Astrocyte (in vitro differentiated cells and primary cell): ENCODE results near the gene TTC23. TPM values are rescaled to one million over a fixed set of nuclear protein-coding genes. Genes with fewer than 3 reads are reported as not detected.

ENCODE experiments used
- DNase-seq: peaks from one replicate; pipeline ENCODE4 v3.0.0-alpha.2; 2010; ENCODE audit warnings: low read depth
- FAIRE-seq: peaks from 2 replicates; lab custom pipeline; 2011; peaks lifted over from hg19 to GRCh38; lab: Jason Lieb, UNC
- H2AFZ ChIP-seq: 2 replicates; pipeline ENCODE4 v1.6.0; 2012; ENCODE audit warnings: low read depth, low read length, inconsistent platforms
- H3K27ac ChIP-seq: 2 replicates; pipeline ENCODE4 v1.5.1; 2011; ENCODE audit warnings: low read depth, low read length, inconsistent platforms
- H3K27me3 ChIP-seq: 2 replicates; pipeline ENCODE4 v1.6.0; 2011; ENCODE audit warnings: low read length, inconsistent platforms; ENCODE audit not compliant: insufficient read depth
- H3K36me3 ChIP-seq: 2 replicates; pipeline ENCODE4 v1.5.1; 2011; ENCODE audit warnings: low read length, inconsistent platforms; ENCODE audit not compliant: insufficient read depth
- H3K4me1 ChIP-seq: 2 replicates; pipeline ENCODE4 v1.5.1; 2011; ENCODE audit warnings: low read length, inconsistent platforms; ENCODE audit not compliant: insufficient read depth
- H3K4me2 ChIP-seq: 2 replicates; pipeline ENCODE4 v1.6.0; 2012; ENCODE audit warnings: low read length, inconsistent platforms
- H3K4me3 ChIP-seq: 2 replicates; pipeline ENCODE4 v1.5.1; 2011; ENCODE audit warnings: low read depth, mild to moderate bottlenecking, low read length, inconsistent platforms; ENCODE audit not compliant: insufficient read depth
- H3K79me2 ChIP-seq: 2 replicates; pipeline ENCODE4 v1.6.0; 2012; ENCODE audit warnings: mild to moderate bottlenecking, low read length, inconsistent platforms; ENCODE audit not compliant: insufficient read depth
- H3K9ac ChIP-seq: 2 replicates; pipeline ENCODE4 v1.6.0; 2012; ENCODE audit warnings: mild to moderate bottlenecking, low read length, inconsistent platforms
- H3K9me3 ChIP-seq: 2 replicates; pipeline ENCODE4 v1.5.1; 2012; ENCODE audit warnings: low read depth, mild to moderate bottlenecking, low read length, inconsistent platforms; ENCODE audit not compliant: insufficient read depth
- H4K20me1 ChIP-seq: 2 replicates; pipeline ENCODE4 v1.6.0; 2012; ENCODE audit warnings: low read length, inconsistent platforms; ENCODE audit not compliant: insufficient read depth
- H3K27ac Mint-ChIP-seq: one replicate; pipeline ENCODE4 v1.8.0; 2021; ENCODE audit warnings: mild to moderate bottlenecking, mixed read lengths; ENCODE audit not compliant: unreplicated experiment
- H3K27me3 Mint-ChIP-seq: one replicate; pipeline ENCODE4 v1.8.0; 2021; ENCODE audit warnings: low read depth, mixed read lengths; ENCODE audit not compliant: unreplicated experiment
- H3K36me3 Mint-ChIP-seq: one replicate; pipeline ENCODE4 v1.8.0; 2021; ENCODE audit warnings: low read depth, mixed read lengths; ENCODE audit not compliant: unreplicated experiment
- H3K4me1 Mint-ChIP-seq: one replicate; pipeline ENCODE4 v1.8.0; 2021; ENCODE audit warnings: low read depth, mixed read lengths; ENCODE audit not compliant: unreplicated experiment
- H3K4me3 Mint-ChIP-seq: one replicate; pipeline ENCODE4 v1.8.0; 2021; ENCODE audit warnings: mild to moderate bottlenecking, moderate library complexity, mixed read lengths; ENCODE audit not compliant: unreplicated experiment
- H3K9me3 Mint-ChIP-seq: one replicate; pipeline ENCODE4 v1.8.0; 2021; ENCODE audit warnings: mild to moderate bottlenecking, mixed read lengths; ENCODE audit not compliant: unreplicated experiment
- CTCF ChIP-seq: IDR thresholded peaks from 2 replicates; pipeline ENCODE4 v1.5.1; 2011; ENCODE audit warnings: low read depth, mild to moderate bottlenecking, inconsistent platforms, low read length, moderate library complexity; ENCODE audit not compliant: insufficient read depth
- EZH2 ChIP-seq: IDR thresholded peaks from 2 replicates; pipeline ENCODE4 v1.6.1; 2012; ENCODE audit warnings: mild to moderate bottlenecking, low read length, inconsistent platforms; ENCODE audit not compliant: insufficient read depth
- total RNA-seq: library from RNA; stranded (reverse); gene quantifications from 2 replicates; pipeline ENCODE4 v1.2.1, GENCODE V29; 2021

TTC23 gene
- total RNA-seq, 1 donor from 2014 or later: 20.2 TPM

- Histone ChIP-seq H3K4me2 (no peak overlapping the region), H3K9ac (no peak overlapping the region), H2AFZ (no peak overlapping the region), H3K36me3 (peaks cover 2% of the 10 kb centered on the region), H4K20me1 (peaks cover 16% of the 10 kb centered on the region), H3K79me2 (no peaks in the 10 kb centered on the region), H3K4me1 (peaks cover 8% of the 10 kb centered on the region), H3K4me3 (no peak overlapping the region), H3K27me3 (no peaks in the 10 kb centered on the region), H3K27ac (no peak overlapping the region), H3K9me3 (no peaks in the 10 kb centered on the region)
- DNase-seq (no peak), FAIRE-seq (no peak)
- no peaks in the 10 kb centered on the region for H3K9me3 Mint-ChIP-seq
- H3K27ac Mint-ChIP-seq: no peak overlapping the region
- H3K4me1 Mint-ChIP-seq: peaks cover 16% of the 10 kb centered on the region
- TF ChIP-seq CTCF (no peak), EZH2 (no peak)
- peaks cover 9% of the 10 kb centered on the region for H3K27me3 Mint-ChIP-seq
- H3K4me3 Mint-ChIP-seq: no peak overlapping the region
- H3K36me3 Mint-ChIP-seq: peaks cover 10% of the 10 kb centered on the region
Observed at GRCh38 chr15:99108993-99109392, 140.4 kb downstream of the TTC23 start.

DNA sequence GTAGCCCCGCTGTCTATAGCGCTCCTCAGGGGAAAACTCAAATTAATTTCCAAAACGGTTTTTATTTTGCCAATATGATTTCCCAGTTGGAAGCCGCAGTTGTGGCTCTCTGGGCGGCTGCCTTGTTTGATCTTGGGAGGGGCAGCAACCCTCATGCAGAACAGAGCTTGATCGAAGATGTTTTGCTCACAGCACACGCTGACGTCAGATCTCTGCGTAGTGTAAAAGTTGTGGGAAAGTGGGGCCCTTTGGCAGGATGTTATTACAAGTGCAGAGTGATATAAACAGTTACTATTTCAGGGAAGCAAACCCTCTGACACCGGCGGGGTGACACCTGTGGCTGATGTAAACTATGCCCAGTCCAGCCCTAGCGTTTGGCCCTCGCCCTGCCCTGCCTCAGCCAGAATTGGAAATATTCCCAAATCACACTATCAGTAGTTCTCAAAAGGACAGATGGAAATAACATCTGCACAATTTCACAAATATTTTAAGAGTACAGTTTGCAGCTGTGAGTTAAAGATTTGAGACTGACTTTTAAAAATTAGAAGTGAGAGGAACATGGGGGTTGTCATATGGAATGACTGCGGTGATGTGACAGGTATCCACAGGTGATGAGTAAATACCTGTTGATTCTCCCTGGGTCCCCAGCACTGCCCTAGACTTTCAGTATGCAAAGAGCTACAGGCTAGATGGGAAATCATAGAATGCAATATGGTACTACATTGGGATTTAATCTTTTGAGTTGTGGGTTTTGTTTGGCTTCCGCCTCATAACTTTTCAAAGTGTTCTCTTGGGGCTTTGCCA, 142.8 kb downstream of the TTC23 start:
- Mint-ChIP-seq H3K4me1 (peaks cover 16% of the 10 kb centered on the region), H3K9me3 (no peaks in the 10 kb centered on the region), H3K36me3 (no peaks in the 10 kb centered on the region), H3K27ac (peak overlapping the region; percentile 64), H3K4me3 (peak overlapping the region; percentile 80), H3K27me3 (peaks cover 19% of the 10 kb centered on the region)
- peaks cover 8% of the 10 kb centered on the region for H3K4me1 ChIP-seq
- no peak overlapping the region for H3K27ac ChIP-seq
- no peak for TF ChIP-seq CTCF
- no peak for TF ChIP-seq EZH2
- H3K4me3 ChIP-seq: peak overlapping the region; percentile 57
- H3K9me3 ChIP-seq: no peaks in the 10 kb centered on the region
- H3K36me3 ChIP-seq: no peaks in the 10 kb centered on the region
- peak overlapping the region; percentile 12 for H3K9ac ChIP-seq
- no peak for DNase-seq
- peaks cover 5% of the 10 kb centered on the region for H3K27me3 ChIP-seq
- H3K4me2 ChIP-seq: peak overlapping the region; percentile 85
- no peak for FAIRE-seq
- no peak overlapping the region for H2AFZ ChIP-seq
- peaks cover 16% of the 10 kb centered on the region for H4K20me1 ChIP-seq
- H3K79me2 ChIP-seq: no peaks in the 10 kb centered on the region
